GM19438 (cell line): ENCODE results near the gene PEMT.
"Not testable (repeated sequence)": the region's sequence is repeated elsewhere in the genome, so short reads cannot be mapped to it uniquely, and the experiment has no call there.

Experiments used
- ATAC-seq: cut with Tn5 transposase; IDR thresholded peaks from one replicate; pipeline ENCODE4 v1.9.1; 2021; ENCODE audit warnings: low read depth; ENCODE audit not compliant: unreplicated experiment

PEMT gene

GRCh38 chr17:17492085-17492484 lies 99.4 kb downstream of the PEMT start:
- ATAC-seq = no peak

GRCh38 chr17:17491546-17491988 lies 99.9 kb downstream of the PEMT start:
- ATAC-seq = no peak

- no peak for ATAC-seq
Observed at GRCh38 chr17:17491031-17491471, 100.5 kb downstream of the PEMT start.

GRCh38 chr17:17487998-17488397 lies 103.5 kb downstream of the PEMT start:
- ATAC-seq = no peak

- ATAC-seq = not testable (repeated sequence)
Observed at GRCh38 chr17:17486416-17486815, 105.1 kb downstream of the PEMT start.

GRCh38 chr17:17485420-17485819 lies 106.1 kb downstream of the PEMT start:
- no peak for ATAC-seq

- no peak for ATAC-seq
Observed at GRCh38 chr17:17484451-17484899, 107.0 kb downstream of the PEMT start.

- ATAC-seq = no peak
Observed at GRCh38 chr17:17481860-17482259, 109.6 kb downstream of the PEMT start.

- ATAC-seq = no peak
Observed at GRCh38 chr17:17480593-17481148, 110.8 kb downstream of the PEMT start.

GRCh38 chr17:17479209-17479608 lies 112.3 kb downstream of the PEMT start:
- no peak for ATAC-seq

- ATAC-seq = peak; percentile 80
Observed at GRCh38 chr17:17476865-17477467, 114.5 kb downstream of the PEMT start, which contains the start of gene MED9. TSS of gene MED9 (plus strand) at chr17:17477000. CDS start at chr17:17477042, 42 bp downstream.

- ATAC-seq = no peak
Observed at GRCh38 chr17:17474341-17474740, 117.2 kb downstream of the PEMT start.

GRCh38 chr17:17472333-17472920 lies 119.1 kb downstream of the PEMT start:
- ATAC-seq = no peak

- ATAC-seq = no peak
Observed at GRCh38 chr17:17469996-17470395, 121.5 kb downstream of the PEMT start.

GRCh38 chr17:17469358-17469757 lies 122.2 kb downstream of the PEMT start:
- no peak for ATAC-seq

GRCh38 chr17:17468217-17469010 lies 123.1 kb downstream of the PEMT start:
- ATAC-seq = no peak

GRCh38 chr17:17467720-17468119 lies 123.8 kb downstream of the PEMT start:
- ATAC-seq = no peak

GRCh38 chr17:17467016-17467415 lies 124.5 kb downstream of the PEMT start:
- no peak for ATAC-seq

- no peak for ATAC-seq
Observed at GRCh38 chr17:17466511-17466910, 125.0 kb downstream of the PEMT start.

- not testable (repeated sequence) for ATAC-seq
Observed at GRCh38 chr17:17465878-17466277, 125.6 kb downstream of the PEMT start.

GRCh38 chr17:17463821-17464220 lies 127.7 kb downstream of the PEMT start:
- no peak for ATAC-seq
